ENCODE measurements around the gene KLHDC9.

KLHDC9 gene

DNA sequence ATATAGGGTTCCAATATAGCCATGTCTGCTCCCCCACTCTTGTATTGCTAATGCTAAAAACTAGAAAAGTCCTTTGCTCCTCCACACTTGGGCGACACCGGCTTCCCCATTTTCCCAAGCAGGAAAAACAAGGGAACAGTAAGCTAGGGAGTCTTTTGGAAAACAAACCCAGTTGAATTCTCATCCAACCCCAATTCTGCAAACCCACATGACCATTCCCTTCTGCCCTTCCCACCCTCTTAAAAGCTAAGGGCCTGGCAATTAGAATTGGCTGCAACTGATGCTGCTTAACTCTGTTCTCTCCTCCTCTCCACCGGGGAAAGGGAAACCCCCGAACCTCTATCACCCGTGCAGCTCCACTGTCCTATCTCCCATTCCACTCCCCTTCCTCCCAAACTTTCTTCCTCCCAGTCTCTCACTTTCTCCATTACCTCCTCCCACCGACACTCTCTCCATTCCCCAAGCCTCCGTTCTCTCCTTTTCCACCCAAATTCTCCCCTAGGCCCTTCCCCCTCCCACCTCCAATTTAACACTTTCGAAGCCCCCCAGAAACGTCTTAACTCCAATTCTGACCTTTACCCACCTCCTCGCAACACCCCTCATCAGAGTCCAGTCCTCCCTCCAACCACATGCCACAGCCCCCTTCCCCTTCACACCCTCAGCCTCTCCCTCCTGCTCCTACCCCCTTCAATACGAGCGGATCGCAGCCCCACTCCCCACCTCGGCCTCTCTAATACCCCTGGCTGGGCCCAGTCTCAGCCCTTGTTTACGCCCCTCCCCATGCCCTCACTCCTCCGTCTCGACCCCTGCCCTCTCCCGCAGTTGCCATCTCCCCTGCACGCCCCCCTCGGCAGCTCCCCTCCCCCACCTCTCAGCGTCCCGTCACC, 33.6 kb downstream of the KLHDC9 start:
- DNase-seq (ENCODE audit: low spot score), result no peak

DNA sequence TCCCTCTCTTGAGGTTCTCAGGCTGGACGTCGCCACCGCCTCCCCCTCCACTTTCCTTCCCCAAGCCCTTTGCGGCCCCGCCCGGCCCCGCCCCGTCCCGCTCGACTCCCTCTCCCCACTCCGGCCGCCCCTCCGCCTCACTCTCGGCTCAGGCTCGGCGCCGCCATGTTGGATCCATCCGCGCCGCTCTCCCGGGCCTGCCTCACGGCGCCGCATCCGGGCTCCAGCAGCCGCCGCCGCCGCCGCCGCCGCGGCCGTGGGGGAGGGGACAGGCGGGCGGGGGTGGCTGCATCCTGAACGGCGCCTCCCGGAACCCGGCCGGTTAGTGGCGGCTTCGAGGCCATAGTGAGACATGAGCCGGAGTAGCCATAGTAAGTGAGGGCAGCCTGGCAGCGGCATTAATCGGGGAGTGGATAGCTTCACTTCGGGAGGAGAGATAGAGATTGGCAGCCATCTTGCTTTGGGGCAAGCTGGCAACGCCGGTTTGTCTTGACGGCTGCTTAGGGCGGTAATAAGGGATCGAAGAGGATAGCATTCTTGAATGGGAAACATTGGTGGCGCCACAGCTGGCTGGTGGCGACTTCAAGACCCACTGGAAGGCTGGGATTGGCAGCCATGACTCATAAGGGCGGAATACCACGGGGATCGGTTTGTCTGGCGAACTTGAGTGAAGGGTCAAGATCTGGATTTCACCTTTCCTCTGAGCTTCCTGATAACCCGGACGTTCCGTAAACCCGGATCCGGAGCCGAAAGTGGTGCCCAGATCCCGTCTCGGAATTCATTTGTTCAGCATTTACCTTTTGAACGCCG, 34.5 kb downstream of the KLHDC9 start, which contains the start of gene DEDD:
Gene DEDD, minus strand, starts transcription at position 258 of the 810 bp plus-strand sequence. CDS start 8,205 bp downstream, outside the sequence.
- peak; percentile 94 for DNase-seq (ENCODE audit: low spot score)

DNA sequence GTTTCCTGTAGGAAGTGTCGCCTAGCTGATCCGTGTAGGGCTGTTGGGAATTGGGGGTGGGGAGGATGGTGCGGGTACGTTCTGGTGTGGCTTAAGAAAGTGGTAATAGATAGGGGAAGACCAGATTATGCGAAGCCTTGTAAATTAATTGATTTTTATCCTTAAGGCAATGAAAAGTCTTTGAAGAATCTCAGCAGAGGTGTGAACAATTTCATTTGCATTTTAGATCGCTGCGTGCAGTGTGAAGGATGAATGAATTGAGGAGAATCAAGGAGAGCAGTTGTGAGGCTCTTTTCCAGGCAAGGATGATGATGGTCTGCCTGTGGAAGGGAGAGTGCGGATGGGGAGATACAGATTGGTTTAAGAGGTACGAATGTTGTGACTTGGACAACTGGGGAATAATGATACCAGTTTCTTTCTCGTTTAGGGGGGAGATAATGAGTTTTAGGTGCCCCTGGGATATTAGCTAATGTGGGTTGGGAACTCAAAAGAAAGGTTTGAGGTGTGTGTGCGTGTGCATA, 35.1 kb downstream of the KLHDC9 start:
- peak; percentile 17 for DNase-seq (ENCODE audit: low spot score)

DNA sequence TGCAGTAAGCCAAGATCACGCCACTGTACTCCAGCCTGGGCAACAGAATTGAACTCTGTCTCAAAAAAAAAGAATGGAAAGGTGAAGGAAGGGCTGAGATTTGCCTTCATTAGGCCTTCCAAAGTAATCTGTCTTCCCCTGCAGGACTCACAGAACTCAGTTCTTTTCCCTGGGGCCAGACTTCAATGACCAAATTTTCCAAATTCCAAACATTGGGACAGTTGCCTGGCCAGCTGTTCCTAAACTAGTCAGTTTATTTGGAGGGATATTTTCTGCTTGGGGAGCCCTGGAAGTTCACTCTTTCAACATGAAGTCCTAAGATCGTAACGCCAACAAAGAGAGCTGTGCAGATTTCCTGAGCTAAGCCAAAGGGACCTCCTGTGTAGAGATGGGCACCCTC, 39.7 kb downstream of the KLHDC9 start:
- DNase-seq (ENCODE audit: low spot score), result no peak

DNA sequence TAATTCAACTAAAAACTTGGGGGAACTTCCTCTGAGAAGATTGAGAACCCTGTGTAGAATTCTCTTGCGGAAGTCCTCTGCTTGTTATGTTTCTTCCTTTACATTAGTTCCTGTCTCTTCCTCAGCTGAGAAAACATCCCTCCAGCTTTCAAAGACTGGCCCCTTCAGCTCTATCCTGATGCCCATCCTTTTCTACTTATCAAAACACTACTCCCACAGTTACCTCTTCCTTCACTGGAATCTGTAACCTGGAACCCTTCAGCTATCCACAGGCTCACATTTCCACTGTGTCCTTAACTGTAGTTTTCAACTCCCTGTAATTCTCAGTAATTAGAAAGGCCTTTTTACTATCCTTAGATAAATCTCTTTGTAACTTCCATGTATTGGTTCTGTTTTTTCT, 40.3 kb downstream of the KLHDC9 start:
- no peak for DNase-seq (ENCODE audit: low spot score)

DNA sequence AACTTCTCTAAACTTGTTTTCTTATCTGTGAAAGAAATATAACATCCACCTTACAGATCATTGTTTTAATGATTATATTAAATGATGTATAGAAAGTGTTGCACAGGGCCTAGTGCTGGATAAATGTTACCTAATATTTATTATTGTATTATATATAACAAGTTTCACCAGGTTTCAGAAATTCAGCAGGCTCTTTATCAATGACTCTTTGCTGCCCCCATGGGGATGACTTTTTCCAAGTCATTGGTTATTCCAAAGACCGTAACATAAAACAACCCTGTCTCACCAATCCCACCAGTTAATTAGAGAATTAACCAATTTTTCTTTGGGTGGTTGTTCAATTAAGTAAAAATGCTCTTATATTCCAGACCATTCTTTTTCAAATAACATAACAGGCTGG, 41.6 kb downstream of the KLHDC9 start:
- DNase-seq (ENCODE audit: low spot score), result peak; percentile 37

DNA sequence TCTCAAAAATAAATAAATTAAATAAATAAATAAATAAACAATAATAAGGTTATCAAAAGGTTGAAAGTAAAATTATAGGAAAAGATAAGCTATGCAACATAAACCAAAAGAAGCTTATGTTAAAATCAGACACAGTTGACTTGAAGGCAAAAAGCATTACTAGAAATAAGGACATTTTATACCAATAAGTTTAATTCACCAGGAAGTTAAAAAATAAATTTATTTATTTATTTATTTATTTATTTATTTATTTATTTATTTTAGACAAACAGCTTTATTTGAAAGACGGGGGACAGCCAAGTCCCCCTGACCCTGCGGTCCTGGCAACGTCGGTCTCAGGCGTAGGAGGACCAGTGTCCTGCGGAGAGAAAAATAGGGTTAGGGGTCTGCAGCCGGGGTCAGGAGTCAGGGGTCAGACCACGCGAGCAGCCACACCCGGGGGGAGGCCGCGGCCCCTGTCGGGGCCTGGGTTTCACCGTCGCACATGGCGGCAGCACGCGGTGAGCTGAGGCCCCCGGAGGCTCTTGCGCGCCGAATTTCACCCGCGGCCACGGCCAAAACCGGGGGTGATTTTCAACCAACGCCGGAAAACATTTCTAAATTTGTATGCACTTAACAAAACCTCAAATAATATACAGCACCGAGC, 42.7 kb downstream of the KLHDC9 start:
- no peak for DNase-seq (ENCODE audit: low spot score)

DNA sequence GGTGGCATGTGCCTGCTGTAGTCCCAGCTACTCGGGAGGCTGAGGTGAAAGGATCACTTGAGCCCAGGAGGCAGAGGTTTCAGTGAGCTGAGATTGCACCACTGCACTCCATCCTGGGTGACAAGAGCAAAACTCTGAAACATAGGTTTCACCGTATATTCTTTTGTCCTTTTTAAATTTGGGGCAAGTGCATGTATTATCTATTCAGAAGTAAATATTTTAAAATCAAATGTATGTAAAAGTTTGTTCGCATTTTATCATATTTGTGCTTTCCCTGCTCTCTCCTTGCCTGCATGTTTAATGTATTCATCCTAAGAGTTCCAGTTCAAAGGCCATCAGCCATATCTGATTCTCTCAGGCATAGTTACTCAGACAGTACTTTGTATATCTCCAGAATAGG, 47.7 kb downstream of the KLHDC9 start:
- no peak for DNase-seq (ENCODE audit: low spot score)
